ENCODE results near the gene CLEC11A.

DNA sequence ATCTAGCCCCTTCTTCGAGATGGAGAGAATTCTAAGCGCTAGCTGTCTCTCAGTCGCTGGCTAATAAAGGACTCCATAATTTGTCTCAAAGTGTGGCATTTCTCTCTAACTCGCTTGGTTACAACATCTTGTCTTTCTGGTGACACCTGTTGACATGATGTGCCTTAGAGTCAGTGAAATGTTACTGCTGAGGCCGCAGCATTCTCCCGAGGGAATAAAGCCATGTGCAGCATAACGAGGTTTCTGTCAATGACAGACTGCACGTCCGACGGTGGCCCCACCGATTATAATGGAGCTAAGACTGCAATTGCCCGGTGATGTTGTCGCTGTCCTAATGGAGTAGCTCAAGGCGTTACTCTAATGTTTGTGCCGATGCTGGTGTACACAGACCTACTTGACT is 26.8 kb downstream of the CLEC11A start:
- TF ChIP-seq FOXM1 (IDR thresholded peaks at IDR 0.05; ENCODE audit: low read depth, low read length) (no peak), EZH2 (IDR thresholded peaks at IDR 0.05; ENCODE audit: borderline replicate concordance, control insufficient read depth, low read depth, low read length) (no peak), POLR2AphosphoS5 (IDR thresholded peaks at IDR 0.05; ENCODE audit: low read length) (no peak), POLR2A (IDR thresholded peaks at IDR 0.05; ENCODE audit: low read depth, low read length) (no peak), IKZF1 (conservative IDR thresholded peaks at IDR 0.05) (no peak), PAX8 (IDR thresholded peaks at IDR 0.05) (no peak), FOXK2 (IDR thresholded peaks at IDR 0.05) (no peak), MYC (IDR thresholded peaks at IDR 0.05; ENCODE audit: insufficient read depth, insufficient read length, insufficient replicate concordance, low read length, severe bottlenecking) (no peak), CBFB (IDR thresholded peaks at IDR 0.05; ENCODE audit: low read depth) (no peak), JUND (IDR thresholded peaks at IDR 0.05; ENCODE audit: low read depth, low read length) (no peak), SIN3A (IDR thresholded peaks at IDR 0.05; ENCODE audit: low read depth, low read length) (no peak)
- TF ChIP-seq, protein P1, sequence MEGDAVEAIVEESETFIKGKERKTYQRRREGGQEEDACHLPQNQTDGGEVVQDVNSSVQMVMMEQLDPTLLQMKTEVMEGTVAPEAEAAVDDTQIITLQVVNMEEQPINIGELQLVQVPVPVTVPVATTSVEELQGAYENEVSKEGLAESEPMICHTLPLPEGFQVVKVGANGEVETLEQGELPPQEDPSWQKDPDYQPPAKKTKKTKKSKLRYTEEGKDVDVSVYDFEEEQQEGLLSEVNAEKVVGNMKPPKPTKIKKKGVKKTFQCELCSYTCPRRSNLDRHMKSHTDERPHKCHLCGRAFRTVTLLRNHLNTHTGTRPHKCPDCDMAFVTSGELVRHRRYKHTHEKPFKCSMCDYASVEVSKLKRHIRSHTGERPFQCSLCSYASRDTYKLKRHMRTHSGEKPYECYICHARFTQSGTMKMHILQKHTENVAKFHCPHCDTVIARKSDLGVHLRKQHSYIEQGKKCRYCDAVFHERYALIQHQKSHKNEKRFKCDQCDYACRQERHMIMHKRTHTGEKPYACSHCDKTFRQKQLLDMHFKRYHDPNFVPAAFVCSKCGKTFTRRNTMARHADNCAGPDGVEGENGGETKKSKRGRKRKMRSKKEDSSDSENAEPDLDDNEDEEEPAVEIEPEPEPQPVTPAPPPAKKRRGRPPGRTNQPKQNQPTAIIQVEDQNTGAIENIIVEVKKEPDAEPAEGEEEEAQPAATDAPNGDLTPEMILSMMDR (IDR thresholded peaks at IDR 0.05 in 2 of 3, conservative IDR thresholded peaks at IDR 0.05 in 1 of 3; ENCODE audit: control insufficient read depth in 2 of 3, extremely low read depth in 1 of 3, insufficient read depth in 1 of 3, low read depth in 3 of 3, low read length in 3 of 3), result no peak
- TF ChIP-seq, protein P2, sequence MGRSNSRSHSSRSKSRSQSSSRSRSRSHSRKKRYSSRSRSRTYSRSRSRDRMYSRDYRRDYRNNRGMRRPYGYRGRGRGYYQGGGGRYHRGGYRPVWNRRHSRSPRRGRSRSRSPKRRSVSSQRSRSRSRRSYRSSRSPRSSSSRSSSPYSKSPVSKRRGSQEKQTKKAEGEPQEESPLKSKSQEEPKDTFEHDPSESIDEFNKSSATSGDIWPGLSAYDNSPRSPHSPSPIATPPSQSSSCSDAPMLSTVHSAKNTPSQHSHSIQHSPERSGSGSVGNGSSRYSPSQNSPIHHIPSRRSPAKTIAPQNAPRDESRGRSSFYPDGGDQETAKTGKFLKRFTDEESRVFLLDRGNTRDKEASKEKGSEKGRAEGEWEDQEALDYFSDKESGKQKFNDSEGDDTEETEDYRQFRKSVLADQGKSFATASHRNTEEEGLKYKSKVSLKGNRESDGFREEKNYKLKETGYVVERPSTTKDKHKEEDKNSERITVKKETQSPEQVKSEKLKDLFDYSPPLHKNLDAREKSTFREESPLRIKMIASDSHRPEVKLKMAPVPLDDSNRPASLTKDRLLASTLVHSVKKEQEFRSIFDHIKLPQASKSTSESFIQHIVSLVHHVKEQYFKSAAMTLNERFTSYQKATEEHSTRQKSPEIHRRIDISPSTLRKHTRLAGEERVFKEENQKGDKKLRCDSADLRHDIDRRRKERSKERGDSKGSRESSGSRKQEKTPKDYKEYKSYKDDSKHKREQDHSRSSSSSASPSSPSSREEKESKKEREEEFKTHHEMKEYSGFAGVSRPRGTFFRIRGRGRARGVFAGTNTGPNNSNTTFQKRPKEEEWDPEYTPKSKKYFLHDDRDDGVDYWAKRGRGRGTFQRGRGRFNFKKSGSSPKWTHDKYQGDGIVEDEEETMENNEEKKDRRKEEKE (IDR thresholded peaks at IDR 0.05), result no peak
- TF ChIP-seq, protein P3, sequence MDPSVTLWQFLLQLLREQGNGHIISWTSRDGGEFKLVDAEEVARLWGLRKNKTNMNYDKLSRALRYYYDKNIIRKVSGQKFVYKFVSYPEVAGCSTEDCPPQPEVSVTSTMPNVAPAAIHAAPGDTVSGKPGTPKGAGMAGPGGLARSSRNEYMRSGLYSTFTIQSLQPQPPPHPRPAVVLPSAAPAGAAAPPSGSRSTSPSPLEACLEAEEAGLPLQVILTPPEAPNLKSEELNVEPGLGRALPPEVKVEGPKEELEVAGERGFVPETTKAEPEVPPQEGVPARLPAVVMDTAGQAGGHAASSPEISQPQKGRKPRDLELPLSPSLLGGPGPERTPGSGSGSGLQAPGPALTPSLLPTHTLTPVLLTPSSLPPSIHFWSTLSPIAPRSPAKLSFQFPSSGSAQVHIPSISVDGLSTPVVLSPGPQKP (IDR thresholded peaks at IDR 0.05; ENCODE audit: low read depth, low read length), result no peak
